ENCODE data around the gene CRTC2. TPM values are rescaled to one million over a fixed set of nuclear protein-coding genes. Genes with fewer than 3 reads are reported as not detected.
"Not testable (repeated sequence)": the region's sequence is repeated elsewhere in the genome, so short reads cannot be mapped to it uniquely, and the experiment has no call there.

CRTC2 gene
- total RNA-seq, 2 donors from 2014 or later = 22.6 to 92.7 TPM

DNA sequence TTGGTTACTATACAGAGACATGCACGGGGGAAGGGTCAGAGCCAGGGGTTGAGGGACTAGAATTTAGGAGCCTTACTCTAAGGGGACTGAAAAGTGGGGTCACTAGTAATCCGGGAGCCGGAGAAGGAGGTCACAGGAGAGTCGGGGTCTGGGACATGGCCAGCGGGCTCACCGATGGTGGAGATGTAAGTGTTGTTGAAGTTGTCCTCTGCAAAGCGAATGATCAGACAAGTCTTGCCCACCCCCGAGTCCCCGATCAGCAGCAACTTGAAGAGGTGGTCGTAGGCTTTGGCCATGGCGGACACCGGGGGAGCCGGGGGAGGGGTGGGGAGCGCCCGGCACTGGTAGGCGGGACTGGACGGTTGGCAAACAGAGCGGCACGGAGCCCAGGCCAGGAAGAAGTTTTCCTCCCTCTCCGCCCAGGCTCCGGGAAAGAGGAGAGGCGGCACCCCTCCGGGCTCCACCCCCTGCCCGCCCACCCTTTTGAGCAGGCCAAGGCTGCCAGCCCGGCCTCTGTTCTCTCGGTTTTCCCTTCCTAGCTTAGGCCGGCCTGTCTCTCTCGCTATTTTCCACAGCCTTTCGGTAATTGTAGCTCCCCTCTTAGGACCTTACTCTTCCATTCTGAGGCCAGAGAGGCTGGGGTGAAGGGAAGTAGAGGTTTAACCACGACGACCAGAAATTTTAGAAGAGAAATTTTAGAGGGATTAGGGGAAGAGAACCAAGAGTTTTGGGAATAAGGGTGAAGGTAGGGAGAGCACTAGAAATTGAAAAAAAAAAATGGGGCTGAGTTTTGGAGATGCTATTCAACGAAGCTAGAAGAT, 27.7 kb upstream of the CRTC2 start, which contains the start of gene RAB13:
TSS of gene RAB13 (minus strand) at position 399 of the 821 bp plus-strand sequence. CDS start at position 296, 103 bp downstream.
- no peaks in the 10 kb centered on the region for H3K27me3 ChIP-seq (replicated peaks; ENCODE audit: insufficient read depth)
- ATAC-seq (ENCODE audit: insufficient number of reproducible peaks, low FRiP score, low read depth) = peak; percentile 64
- TF ChIP-seq, protein P1, sequence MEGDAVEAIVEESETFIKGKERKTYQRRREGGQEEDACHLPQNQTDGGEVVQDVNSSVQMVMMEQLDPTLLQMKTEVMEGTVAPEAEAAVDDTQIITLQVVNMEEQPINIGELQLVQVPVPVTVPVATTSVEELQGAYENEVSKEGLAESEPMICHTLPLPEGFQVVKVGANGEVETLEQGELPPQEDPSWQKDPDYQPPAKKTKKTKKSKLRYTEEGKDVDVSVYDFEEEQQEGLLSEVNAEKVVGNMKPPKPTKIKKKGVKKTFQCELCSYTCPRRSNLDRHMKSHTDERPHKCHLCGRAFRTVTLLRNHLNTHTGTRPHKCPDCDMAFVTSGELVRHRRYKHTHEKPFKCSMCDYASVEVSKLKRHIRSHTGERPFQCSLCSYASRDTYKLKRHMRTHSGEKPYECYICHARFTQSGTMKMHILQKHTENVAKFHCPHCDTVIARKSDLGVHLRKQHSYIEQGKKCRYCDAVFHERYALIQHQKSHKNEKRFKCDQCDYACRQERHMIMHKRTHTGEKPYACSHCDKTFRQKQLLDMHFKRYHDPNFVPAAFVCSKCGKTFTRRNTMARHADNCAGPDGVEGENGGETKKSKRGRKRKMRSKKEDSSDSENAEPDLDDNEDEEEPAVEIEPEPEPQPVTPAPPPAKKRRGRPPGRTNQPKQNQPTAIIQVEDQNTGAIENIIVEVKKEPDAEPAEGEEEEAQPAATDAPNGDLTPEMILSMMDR (IDR thresholded peaks at IDR 0.05) = no peak

GRCh38 chr1:153985341-153985912, 27.0 kb upstream of the CRTC2 start:
- H3K4me1 ChIP-seq (ENCODE audit: control insufficient read depth in 1 of 2, low read depth in 2 of 2) = peaks cover 13 to 19% of the 10 kb centered on the region in 2 donors
- ATAC-seq (ENCODE audit: insufficient number of reproducible peaks, low FRiP score, low read depth) (no peak), DNase-seq (ENCODE audit: low spot score) (no peak)
- H3K36me3 ChIP-seq = no peaks in the 10 kb centered on the region
- peak overlapping the region; percentile 80 to 92 for H3K27ac ChIP-seq
- H3K9me3 ChIP-seq = no peaks in the 10 kb centered on the region
- peak overlapping the region; percentile 81 for H3K4me3 ChIP-seq
- TF ChIP-seq, protein P1 (IDR thresholded peaks at IDR 0.05) = no peak
- no peaks in the 10 kb centered on the region for H3K27me3 ChIP-seq (replicated peaks; ENCODE audit: insufficient read depth)

More for the DNA sequence above, 27.7 kb upstream of the CRTC2 start, which contains the start of gene RAB13:
- peak within 1 kb of the TSS; percentile 81 for H3K4me3 ChIP-seq
- no peaks in the 10 kb centered on the region for H3K36me3 ChIP-seq
- peak; percentile 33 for DNase-seq (ENCODE audit: low spot score)
- H3K4me1 ChIP-seq (ENCODE audit: control insufficient read depth in 1 of 2, low read depth in 2 of 2) = peaks cover 13 to 19% of the 10 kb centered on the region in 2 donors
- H3K27ac ChIP-seq = peak within 1 kb of the TSS; percentile 92 to 93
- no peaks in the 10 kb centered on the region for H3K9me3 ChIP-seq

DNA sequence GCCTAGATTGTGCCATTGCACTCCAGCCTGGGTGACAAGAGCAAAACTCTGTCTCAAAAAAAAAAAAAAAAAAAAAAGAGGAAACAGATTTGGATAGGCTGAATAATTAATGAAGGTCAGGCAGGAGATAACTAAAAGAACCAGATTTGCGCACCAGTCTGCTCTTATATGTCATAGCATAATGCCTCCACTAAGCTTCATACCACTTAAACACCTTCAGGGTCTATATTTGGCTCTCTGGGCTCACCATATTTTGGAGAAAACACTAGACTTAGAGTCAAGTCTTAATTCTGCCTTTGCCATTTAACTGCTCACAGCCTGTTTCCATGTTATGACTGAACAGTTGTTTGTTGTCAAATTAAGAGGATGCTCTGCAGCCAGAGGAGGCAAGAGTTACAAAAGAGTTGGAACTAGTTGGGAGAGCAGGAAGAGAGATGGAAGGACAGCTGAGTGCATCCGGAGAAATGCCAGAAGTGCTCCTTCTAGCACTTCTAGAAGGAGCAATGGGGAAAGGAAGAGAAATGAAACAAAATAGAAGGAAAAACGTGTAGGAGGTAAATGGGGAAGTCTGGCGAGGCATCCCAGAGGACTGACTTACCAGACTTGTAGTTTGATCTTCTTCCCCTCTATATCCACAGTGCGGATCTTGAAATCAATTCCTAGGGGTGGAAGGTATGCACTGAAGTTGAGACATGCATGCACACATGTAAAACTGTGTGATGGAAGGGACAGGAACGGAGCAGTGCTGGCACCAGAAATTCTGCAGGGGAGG, 25.9 kb upstream of the CRTC2 start:
- DNase-seq (ENCODE audit: low spot score) (no peak), ATAC-seq (ENCODE audit: insufficient number of reproducible peaks, low FRiP score, low read depth) (no peak)
- no peaks in the 10 kb centered on the region for H3K36me3 ChIP-seq
- H3K27me3 ChIP-seq (replicated peaks; ENCODE audit: insufficient read depth) = no peaks in the 10 kb centered on the region
- peak overlapping the region; percentile 81 for H3K4me3 ChIP-seq
- H3K9me3 ChIP-seq = no peaks in the 10 kb centered on the region
- peaks cover 9 to 19% of the 10 kb centered on the region in 2 donors for H3K4me1 ChIP-seq (ENCODE audit: control insufficient read depth in 1 of 2, low read depth in 2 of 2)
- peak overlapping the region; percentile 80 to 92 for H3K27ac ChIP-seq
- TF ChIP-seq, protein P1 (IDR thresholded peaks at IDR 0.05) = no peak

- DNase-seq (ENCODE audit: low spot score); H3K4me3 ChIP-seq; ATAC-seq (ENCODE audit: insufficient number of reproducible peaks, low FRiP score, low read depth); H3K36me3 ChIP-seq; H3K27me3 ChIP-seq (replicated peaks; ENCODE audit: insufficient read depth); H3K27ac ChIP-seq; H3K9me3 ChIP-seq: not testable (repeated sequence)
- peaks cover 9 to 15% of the 10 kb centered on the region in 2 donors for H3K4me1 ChIP-seq (ENCODE audit: control insufficient read depth in 1 of 2, low read depth in 2 of 2)
Observed at GRCh38 chr1:153981735-153982134, 23.3 kb upstream of the CRTC2 start.

- H3K9me3 ChIP-seq; H3K27ac ChIP-seq; H3K4me3 ChIP-seq; H3K4me1 ChIP-seq (ENCODE audit: control insufficient read depth in 1 of 2, low read depth in 2 of 2); DNase-seq (ENCODE audit: low spot score); ATAC-seq (ENCODE audit: insufficient number of reproducible peaks, low FRiP score, low read depth); H3K27me3 ChIP-seq (replicated peaks; ENCODE audit: insufficient read depth): not testable (repeated sequence)
- peaks cover 11% of the 10 kb centered on the region for H3K36me3 ChIP-seq
Observed at GRCh38 chr1:153979091-153979490, 20.7 kb upstream of the CRTC2 start.

Measured in thoracic aorta (tissue), 2 donors.